Measurements from ENCODE around the gene SLC23A2.

DNA sequence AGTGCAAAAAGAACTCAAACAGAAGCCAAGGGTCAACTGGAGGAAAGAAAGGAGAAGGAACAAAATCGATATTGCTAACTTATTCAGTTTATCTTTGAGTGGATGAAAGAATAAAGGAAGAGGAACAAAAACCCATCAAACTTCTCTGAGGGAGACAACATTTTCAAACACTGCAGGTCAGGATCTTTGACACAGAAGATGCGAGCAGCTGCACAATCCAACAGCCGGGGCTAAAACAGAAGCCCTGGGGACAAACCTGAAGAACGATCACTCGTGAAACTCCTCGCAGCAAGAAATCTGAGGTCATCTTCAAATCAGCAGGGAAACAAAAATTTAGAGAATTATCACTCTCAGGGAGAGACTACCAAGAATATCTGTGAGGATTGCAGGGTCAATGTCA is 14.2 kb downstream of the SLC23A2 start:
- TF ChIP-seq POLR2A (IDR thresholded peaks at IDR 0.05; ENCODE audit: low read depth, low read length) = no peak
- TF ChIP-seq POLR2AphosphoS5 (IDR thresholded peaks at IDR 0.05; ENCODE audit: low read depth, low read length) = no peak
- no peak for TF ChIP-seq SPI1 (IDR thresholded peaks at IDR 0.05; ENCODE audit: low read depth, low read length)
- no peak for TF ChIP-seq TAF1 (IDR thresholded peaks at IDR 0.05; ENCODE audit: low read depth, low read length)
- no peak for TF ChIP-seq PAX5 (IDR thresholded peaks at IDR 0.05; ENCODE audit: insufficient read depth, low read length, severe bottlenecking)
